ENCODE data around the gene CCDC78.
"Not testable (repeated sequence)": the region's sequence is repeated elsewhere in the genome, so short reads cannot be mapped to it uniquely, and the experiment has no call there.

CCDC78 gene

DNA sequence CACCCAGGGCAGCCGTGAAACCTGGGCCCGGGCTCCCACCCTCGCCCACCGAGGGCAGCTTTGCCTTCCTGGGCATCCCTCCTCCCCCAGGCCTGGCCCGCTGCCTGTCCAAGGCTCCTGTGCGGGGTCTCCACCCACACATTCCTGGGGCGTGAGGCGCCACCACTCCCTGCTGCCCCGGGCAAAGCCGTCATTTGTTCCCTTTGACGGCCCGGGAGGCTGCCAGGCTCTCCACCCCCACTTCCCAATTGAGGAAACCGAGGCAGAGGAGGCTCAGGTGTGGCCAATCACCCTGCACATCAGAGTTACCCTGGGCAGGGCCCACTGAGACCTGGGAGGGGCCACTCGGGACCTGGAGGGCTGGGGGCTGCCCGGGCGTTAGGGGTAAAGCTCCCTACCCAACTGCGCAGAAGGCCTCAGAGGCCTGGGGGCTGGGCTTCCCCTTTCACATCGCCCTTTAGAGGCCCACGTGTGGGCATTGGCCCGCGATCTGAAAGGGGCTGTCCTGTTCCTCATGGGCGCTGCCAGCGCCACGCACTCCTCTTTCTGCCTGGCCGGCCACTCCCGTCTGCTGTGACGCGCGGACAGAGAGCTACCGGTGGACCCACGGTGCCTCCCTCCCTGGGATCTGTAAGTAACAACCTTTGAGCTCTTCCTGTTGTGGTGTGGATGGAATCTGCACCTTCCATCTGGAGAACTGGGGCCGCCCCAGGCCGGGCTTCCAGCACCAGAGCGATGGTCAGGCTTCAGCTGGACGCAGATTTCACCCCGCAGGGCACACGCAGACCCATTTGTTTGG, 34.5 kb upstream of the CCDC78 start, which contains the start of gene MSLN:
TSS of gene MSLN (plus strand) at position 190 of the 799 bp plus-strand sequence. CDS start 1,947 bp downstream, outside the sequence.
- DNase-seq = no peak

DNA sequence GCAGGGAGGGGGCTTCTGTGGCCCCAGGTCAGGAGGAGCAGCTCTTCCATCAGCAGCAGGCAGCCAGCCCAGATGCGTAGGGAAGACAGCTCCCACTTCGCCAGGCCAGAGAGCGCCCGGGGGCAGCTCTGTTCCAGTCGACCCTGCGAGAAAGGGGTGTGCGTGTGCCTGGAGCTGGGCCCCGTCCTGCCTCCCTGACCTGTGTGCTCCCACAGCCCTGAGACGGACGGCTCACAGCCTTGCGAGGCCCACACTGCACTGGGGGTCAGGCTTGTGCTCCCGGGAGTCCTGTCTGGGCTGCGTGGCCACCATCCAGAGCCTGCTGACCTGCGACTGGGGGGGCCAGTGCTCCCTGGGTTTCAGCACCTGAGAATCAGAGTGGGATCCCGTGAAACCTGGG, 33.8 kb upstream of the CCDC78 start:
- DNase-seq = no peak

DNA sequence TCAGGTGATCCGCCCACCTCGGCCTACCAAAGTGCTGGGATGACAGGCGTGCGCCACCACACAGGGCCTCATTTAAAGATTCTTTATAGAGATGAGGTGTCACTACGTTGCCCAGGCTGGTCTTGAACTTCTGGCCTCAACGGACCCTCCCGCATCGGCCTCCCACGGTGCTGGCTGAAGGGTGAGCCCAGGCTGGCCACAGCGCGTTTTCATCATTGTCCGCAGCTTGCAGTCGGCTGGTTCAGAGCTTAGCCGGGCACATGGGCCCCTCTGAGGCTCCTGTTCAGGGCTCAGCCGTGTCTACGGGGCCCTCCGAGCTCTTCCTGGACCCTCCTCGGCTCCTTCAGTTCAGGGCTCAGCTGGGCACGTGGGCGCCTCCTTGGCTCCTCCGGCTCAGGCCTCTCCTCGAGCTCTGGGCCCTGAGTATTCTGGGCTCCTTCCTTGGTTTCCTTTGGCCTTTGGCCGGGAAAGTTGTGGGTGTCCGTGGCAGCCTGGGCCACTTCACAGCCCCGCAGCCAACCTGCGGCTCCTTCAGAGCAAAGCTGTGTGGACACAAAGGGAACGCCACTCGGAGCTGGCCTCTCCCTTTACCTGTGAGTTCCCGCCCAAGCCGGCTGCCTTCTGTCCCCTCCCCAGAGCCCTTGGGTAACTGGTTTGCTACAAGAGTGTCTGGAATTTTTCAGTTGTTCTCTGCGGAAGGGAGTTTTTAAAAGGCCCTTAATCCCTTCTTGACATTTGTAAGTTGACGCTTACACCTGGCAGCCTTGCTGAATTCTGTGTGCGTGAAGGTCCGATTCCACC, 33.1 kb upstream of the CCDC78 start:
- no peak for DNase-seq

DNA sequence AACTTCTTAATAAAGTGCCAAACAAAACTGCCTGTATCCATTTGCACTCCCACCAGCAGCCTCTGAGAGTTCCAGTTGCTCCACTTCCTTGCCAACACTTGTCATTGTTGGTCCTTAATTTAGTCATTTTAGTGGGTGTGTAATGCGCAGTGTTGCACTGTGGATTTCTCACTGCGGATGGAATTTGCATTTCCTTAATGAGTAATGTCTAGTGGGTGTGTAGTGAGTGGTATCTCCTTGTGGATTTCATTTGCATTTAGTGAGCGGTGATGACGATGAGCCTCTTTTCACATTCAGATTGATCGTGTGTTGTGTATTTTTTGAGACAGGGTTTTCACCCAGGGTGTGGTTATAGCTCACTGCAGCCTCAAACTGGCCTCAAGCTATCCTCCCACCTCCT, 30.2 kb upstream of the CCDC78 start:
- no peak for DNase-seq

DNA sequence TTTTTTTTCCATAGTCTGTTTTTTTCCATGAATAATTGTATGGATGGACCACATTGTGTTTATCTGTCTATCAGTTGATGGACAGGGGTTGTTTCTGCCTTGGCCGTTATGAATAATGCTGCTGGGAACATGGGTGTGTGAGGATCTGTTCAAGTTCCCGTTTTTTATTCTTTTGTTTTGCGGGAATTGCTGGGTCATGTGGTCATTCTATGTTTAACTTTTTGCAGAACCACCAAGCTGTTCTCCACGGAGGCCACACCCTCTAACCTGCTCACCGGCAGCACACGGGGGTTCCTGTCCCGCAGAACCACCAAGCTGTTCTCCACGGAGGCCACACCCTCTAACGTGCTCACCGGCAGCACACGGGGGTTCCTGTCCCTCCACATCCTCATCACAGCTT, 28.4 kb upstream of the CCDC78 start:
- no peak for DNase-seq

DNA sequence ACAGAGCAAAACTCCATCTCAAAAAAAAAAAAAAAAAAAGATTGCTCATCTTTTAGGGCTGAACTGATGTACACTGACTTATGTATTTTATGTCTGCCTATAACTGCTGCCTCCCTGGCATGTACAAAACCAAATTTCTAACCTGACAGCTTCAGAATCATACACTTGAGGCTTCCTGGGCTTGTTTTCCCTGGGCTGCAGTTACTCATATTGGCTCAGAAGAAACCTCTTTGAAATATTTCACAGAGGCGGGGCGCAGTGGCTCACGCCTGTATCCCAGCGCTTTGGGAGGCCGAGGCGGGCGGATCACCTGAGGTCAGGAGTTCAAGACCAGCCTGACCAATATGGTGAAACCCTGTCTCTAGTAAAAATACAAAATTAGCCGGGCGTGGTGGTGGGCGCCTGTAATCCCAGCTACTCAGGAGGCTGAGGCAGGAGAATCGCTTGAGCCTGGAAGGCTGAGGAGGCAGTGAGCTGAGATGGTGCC, 27.9 kb upstream of the CCDC78 start:
- not testable (repeated sequence) for DNase-seq

DNA sequence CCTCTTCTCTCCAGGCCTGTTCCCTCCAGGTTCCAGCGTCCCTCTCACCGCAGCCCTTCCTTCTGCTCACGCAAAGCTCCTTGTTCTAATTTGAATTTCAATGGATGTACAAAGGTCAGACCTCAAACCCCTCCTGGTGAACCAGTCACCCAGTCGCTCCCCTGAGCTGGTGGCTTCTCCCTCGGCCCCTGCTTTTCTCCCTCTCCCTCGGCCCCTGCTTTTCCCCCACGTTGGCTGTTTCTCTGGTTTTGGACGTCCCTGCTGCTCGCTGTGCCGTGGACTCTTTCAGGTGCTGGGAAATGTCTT, 25.7 kb upstream of the CCDC78 start:
- DNase-seq = no peak

DNA sequence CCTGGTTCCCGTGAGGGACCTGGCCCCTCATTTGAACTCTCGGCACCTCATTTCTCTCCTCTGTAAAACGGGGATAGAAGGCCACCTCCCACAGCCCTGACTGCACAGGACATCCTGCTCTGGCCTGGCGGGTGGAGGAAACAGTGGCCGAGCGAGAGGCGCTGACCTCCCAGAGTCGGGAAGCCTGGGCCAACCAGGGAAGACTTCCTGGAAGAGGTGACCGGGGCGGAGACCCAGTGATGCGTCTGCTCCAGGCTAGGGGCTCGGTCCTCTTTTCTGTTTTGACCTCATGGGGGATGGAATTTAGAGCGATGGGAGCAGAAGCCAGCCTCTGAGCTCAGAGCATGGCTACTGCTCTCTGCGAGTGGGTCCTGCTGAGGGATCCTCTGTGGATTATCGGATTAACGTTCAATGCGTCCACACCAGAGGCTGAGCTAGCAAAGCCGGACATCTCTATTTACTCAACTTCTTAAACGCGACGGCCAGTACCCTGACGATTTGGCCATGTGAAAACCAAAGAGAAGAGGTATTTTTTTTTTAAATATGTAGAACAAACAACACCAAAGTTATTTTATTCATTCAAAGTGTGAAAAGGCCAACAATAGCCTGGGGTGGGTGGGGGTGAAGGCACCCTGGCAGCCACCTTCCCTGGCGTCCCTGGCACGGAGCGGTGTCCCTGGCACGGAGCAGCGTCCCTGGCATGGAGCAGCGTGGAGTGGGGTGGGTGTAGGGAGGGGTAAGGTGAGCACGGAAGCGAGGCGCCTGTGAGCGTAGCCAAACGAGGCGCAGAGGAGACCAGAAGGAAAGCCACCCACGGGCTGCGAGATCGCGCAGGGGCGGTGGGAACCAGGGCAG, 25.1 kb upstream of the CCDC78 start:
- DNase-seq = no peak

DNA sequence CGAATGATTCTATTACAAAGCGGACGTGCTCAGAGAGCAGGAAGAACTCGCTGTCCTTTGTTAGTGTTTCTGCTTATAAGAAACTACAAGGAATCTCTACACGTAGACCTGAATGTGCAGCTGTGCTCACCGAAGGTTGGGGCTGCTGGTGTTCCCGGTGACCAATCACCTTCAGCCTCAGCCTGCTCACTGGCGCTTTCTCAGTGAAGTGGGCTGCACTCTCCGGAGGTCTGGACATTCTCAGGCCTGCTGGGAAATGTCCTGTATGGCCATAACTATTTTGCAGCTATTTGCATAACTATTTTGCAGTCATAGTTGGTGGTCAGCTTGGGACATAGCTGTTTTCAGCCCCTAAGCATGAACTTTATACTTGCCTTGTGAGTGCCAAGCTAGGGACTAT, 24.2 kb upstream of the CCDC78 start:
- no peak for DNase-seq

DNA sequence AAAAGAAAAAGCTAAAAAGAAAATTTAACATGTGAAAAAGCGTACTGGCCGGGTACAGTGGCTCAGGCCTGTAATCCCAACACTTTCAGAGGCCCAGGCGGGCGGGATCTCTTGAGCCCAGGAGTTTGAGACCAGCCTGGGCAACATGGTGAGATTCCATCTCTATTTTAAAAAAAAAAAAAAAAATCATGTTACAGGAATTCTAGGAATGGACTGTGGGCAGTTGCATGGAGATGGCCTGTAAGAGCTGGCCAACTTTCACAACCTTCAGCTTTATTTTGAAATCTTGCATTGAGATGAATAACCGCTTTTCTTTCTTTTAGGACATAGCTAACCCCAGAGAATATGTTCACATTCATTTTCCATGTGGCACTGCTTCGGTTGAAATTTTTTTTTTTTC, 22.8 kb upstream of the CCDC78 start:
- no peak for DNase-seq

DNA sequence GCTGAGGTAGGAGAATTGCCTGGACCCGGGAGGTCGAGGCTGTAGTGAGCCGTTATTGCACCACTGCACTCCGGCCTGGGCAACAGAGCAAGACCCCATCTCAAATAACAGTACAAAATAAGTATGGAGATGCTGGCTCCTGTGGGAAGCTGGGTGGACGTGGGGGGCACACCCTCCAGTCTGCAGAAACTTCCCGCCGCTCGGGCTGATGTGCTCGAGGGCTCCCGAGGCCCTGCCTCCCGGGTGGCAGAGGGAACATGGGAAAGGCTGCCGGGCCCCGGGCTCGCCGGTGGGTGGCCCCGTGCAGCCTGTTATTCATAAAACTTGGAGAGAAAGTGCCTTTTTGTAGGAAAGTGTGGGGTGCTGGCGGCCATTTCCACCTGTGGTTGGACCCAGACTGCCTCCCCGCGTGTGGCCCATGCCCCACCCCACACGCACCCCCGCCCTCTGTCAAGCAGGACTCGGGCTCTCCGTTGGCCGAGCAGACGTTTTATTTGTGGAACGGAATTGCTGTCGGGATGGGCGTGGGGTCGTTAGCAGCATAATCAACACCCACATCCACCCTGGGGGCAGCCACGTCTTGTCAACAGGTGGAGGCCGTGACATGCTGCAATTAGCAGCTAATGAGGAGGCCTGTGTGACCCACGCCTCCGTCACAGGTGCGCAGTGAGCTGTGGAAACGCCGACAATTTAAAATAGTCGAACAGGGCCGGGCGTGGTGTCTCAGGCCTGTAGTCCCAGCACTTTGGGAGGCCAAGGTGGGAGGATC, 21.9 kb upstream of the CCDC78 start:
- no peak for DNase-seq

DNA sequence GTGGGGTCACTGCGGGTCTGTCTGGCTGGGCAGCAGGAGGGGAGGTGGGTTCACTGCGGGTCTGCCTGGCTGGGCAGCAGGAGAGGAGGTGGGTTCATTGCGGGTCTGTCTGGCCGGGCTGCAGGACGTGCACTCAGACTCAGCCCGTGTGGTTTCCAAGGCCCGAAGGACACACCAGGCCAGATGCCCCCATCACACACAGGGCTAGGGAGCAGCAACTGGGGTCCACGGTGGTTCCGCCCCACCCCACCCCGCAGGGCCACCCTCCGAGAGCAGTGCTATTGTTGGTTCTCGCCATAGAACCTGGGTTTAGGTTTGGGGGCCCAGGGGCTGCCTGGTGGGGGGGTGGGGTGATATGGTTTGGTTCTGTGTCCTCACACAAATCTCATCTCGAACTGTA, 20.4 kb upstream of the CCDC78 start:
- DNase-seq = no peak

DNA sequence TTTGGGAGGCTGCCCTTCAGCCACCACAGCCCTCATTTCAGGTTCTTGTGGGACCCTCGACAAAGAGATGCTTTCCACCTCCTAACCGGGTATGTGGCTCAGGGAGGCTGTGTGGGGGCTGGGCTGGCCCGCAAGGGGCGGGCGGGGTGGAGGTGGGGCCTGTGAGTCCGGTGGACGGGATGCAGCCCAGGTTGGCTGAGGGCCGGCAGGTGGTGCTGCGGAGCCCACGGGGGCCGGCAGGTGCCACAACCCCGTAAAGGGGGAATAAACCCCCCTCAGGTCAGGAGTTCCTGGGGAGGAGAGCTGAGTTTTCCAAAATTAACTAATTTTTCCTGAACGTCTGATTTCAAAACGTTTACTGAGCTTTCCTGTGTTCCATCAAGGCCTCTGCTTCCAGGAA, 19.5 kb upstream of the CCDC78 start:
- no peak for DNase-seq

DNA sequence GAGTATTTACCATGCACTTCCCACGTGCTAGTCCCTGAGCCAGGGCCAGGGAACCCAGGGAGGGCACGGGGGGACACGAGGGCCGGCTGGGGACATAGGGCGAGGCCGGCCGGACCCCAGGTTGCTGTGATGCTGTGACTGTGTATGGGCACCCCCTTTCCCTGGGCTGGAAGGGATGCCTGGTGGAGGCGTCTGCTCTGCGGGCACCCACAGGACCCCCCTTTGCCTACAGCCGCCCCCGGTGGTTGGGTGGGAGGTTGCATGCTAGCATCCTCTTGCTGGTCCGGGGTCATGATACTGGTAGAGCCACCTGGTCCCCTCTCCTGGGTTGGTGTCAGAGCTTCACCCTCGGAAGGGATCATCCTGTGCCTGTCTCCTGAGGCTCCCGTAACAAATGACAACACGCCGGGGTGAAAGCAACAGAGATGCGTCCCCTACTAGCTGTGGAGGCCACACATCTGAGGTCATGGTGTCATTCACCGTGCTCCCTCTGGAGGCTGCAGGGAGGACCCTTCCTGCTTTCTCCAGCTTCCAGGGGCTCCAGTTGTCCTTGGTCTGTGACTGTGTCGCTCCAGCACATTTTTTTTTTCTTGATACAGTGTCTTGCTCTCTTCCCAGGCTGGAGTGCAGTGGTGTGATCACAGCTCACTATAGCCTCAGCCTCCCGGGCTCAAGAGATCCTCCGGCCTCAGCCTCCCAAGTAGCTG, 17.7 kb upstream of the CCDC78 start:
- no peak for DNase-seq

DNA sequence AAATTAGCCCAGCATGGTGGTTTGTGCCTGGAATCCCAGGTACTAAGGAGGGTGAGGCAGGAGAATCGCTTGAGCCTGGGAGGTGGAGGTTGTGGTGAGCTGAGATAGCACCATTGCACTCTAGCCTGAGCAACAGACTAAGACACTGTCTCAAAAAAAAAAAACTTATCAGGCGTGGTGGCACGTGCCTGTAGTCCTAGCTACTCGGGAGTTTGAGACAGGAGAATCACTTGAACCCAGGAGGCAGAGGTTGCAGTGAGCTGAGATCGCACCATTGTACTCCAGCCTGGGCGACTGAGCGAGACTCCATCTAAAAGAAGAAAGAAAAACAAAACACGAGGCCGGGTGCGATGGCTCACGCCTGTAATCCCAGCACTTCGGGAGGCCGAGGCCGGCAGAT, 16.7 kb upstream of the CCDC78 start:
- DNase-seq = not testable (repeated sequence)

DNA sequence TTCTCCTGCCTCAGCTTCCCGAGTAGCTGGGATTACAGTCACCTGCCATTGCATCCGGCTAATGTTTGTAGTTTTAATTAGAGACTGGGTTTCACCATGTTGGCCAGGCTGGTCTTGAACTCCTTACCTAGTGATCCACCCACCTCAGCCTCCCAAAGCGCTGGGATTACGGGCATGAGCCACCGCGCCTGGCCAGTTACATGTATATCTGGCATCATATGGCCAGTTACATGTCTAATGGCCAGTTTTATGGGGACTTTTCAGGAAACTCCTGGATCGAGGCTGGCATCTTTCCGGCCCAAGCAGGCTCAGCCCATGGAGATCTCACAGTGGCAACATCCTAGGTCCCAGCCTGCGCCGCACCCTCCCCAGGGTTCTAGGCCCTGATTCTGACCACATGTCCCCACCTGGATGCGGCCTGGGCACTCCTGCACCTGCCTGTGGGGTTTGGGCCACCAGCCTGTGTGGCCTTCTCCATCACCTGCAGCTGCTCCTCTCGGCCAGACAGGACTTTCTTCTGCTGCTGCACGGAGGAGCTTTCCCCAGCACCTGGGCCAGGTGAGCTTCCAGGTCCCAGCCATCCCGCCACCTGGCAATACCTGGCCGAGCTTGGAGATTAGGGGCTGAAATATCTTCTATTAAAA, 15.9 kb upstream of the CCDC78 start:
- DNase-seq = no peak

DNA sequence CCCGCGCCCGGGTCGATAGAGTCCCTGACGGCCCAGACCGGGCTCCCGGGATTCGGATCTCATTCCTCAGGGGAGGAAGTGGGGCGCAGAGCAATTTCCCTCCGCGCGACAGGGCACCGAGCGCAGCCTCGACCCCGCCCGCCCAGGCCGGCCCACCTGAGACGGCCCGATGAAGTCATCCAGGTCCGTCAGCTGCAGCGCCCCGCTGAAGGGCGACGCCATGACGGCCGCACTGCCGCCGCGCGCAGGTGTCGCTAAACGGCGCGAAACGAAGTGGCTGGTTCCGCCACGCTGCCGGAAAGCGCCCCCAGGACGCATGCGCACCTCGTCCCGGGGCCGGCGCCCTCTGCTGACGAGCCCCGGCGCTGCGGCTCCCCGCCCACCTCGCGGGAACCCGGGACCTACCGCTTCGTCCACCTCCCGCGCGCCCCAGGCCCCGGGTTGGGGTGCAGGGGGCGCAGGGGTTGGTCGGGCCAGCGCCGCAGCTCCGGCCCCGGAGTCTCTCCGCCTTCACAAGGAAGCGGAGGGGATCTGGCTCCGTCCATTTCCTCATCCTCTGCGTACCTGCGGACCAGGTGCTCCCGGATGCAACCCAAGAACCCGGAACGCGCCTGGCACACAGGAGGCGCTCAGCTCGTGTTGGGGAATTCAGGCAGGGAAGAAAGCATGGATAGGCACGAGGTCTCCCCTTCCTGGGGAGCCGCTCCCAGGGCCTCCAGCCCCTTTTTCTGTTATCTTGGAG, 14.7 kb upstream of the CCDC78 start, which contains the start of gene CIAO3:
TSS of gene CIAO3 (minus strand) at position 234 of the 742 bp plus-strand sequence. CDS start at position 222, 12 bp downstream.
- DNase-seq = peak; percentile 93 to 97

DNA sequence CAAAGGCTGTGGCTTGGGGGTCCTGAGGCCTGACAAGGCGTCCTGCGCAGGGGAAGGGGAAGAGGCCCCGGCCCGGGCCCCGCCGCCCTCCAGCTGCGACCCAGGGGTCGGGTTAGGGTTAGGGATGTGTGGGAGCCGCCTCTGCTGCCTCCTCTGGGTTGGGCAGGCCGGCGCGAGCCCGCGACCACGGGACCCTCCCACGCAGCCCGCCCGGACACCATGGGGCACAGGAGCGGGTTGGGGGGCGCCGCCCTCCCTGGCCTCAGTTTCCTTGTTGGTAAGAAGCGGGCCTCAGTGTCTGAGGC, 14.2 kb upstream of the CCDC78 start:
- no peak for DNase-seq

DNA sequence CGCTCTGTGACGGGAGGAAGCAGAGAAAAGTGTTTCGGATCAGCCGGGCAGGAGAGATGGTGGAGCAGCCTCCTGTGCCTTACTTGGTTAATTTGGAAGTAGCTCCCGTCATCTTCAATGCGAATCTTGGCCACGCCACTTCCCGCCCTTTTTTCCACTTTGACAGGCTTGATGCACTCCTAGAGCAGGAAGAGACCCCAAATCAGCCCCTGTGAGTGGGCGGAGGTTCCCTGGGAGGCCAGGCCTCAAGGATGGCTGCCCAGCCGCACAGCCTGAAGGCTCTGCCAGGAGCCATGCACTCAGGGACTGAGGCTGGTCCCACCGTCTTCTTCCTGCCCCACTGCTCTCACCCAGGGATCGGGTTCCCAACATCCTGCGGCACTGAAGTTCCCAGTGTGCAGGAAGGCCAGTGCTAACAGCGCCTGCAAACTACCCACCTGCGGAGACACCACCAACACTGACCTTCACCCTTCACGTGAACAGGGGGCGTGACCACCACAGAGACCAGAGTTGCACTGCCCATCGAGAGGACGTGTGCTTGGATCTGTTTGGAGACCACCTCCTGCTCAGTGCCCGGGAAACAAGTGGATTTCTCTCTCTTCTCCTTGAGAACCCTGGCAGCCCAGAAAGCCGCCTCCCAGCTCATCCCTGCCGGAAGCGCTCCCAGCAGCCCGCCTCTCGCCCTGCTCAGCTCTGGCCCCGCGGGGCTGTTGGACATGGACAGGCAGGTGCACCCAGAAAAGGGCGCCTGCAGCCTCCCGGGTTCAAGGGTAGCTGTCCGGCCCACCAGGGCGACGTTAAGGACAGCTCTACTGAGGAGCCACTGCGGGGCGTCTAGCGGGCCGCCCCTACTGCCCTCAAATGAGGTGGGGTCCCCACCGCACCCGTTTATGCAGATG, 13.6 kb upstream of the CCDC78 start:
- DNase-seq = no peak

Data from stimulated activated CD4-positive, alpha-beta T cell treated with anti-CD3 and anti-CD28 coated beads, Interleukin-2, amount 100 ng/mL, for 48 hours (primary cell).